Stimulated activated CD8-positive, alpha-beta memory T cell treated with anti-CD3 and anti-CD28 coated beads, Interleukin-4, amount 100 ng/mL, for 1 hour (primary cell): ENCODE data around the gene HHATL.

ENCODE experiments used
- DNase-seq, 2 donors: peaks; one replicate each; pipeline ENCODE4 v3.0.0-alpha.2; 2020; ENCODE audit warnings: low read depth in 2 of 2, low spot score in 1 of 2

The HHATL gene

DNA sequence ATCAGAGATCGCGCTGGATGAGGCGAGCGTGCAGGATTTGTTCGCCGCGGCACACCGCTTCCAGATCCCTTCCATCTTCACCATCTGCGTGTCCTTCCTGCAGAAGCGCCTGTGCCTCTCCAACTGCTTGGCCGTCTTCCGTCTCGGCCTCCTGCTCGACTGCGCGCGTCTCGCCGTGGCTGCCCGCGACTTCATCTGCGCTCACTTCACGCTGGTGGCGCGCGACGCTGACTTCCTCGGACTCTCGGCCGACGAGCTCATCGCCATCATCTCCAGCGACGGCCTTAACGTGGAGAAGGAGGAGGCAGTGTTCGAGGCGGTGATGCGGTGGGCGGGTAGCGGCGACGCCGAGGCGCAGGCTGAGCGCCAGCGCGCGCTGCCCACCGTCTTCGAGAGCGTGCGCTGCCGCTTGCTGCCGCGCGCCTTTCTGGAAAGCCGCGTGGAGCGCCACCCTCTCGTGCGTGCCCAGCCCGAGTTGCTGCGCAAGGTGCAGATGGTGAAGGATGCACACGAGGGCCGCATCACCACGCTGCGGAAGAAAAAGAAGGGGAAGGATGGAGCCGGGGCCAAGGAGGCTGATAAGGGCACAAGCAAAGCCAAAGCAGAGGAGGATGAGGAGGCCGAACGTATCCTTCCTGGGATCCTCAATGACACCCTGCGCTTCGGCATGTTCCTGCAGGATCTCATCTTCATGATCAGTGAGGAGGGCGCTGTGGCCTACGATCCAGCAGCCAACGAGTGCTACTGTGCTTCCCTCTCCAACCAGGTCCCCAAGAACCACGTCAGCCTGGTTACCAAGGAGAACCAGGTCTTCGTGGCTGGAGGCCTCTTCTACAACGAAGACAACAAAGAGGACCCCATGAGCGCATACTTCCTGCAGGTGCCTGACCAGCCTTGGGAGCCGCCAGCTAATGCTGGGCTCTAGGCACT is 16.4 kb downstream of the HHATL start:
- DNase-seq: no peak

- no peak for DNase-seq
Measured at GRCh38 chr3:42685363-42685881, 17.2 kb downstream of the HHATL start, which contains the start of gene KLHL40. Gene KLHL40 (plus strand): TSS chr3:42685537. CDS start chr3:42685619, 82 bp downstream.

DNA sequence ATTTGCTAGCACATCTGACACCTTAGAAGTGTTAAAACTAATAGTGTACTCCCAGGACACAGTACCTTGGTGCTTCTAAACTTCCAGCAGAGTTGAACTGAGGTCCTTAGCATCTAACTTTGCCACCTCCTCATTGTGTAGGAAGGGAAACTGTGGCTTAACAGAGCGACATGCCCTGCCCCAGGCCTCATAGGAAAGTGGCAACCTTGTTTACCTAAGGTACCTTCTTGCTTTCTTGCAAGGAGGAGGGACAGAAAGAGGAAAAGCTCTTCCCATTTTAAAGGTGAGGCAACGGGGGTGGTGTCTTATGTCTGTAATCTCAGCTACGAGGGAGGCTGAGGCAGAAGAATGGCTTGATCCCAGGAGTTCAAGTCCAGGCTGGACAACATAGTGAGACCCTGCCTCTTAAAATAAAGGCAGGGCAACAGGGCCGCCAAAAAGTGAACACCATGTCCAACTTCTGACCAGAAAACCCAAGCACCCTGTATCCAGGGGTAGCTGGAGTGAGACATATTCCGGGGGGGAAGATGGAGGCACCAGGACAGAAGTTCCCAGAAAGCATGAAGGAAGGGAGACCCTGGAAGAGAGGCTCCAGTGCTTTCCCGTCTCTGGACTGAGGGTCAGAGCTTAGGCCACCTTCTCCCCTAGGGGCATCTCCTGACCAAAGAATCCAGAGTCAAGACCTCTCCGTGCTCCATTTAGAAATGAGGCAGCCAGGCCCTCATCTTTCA is 17.8 kb downstream of the HHATL start:
- no peak for DNase-seq

- DNase-seq: no peak
Measured at GRCh38 chr3:42683875-42684598, 18.6 kb downstream of the HHATL start.

DNA sequence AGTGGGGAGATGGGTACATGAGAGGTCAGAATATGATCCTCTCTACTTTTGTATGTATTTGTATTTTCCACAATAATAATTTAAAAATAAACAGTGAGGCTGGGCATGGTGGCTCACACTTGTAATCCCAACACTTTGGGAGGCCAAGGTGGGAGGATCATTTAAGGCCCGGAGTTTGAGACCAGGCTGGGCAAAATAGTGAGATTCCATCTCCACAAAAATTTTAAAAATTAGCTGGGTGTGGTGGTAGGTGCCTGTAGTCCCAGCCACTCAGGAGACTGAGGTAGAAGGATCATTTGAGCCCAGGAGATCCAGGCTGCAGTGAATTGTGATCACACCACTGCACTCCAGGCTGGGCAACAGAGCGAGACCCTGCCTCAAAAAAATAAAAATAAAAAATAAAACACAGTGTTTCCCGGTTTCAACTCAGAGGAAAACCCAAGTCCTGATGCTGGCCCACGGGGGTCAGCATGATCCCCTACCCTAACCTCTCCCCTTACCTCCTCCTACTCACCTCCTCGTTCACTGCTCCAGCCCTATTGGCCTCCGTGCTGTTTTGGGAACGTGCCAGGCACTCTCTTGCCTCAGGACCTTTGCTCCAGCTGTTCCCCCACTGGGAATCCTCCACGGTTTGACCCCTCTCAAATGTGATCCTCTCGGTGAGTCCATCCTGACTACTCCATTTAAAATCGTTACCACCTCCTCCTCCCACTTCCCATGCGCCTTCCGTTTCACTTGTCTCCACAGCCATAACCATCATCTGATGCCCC is 20.1 kb downstream of the HHATL start:
- no peak for DNase-seq

DNA sequence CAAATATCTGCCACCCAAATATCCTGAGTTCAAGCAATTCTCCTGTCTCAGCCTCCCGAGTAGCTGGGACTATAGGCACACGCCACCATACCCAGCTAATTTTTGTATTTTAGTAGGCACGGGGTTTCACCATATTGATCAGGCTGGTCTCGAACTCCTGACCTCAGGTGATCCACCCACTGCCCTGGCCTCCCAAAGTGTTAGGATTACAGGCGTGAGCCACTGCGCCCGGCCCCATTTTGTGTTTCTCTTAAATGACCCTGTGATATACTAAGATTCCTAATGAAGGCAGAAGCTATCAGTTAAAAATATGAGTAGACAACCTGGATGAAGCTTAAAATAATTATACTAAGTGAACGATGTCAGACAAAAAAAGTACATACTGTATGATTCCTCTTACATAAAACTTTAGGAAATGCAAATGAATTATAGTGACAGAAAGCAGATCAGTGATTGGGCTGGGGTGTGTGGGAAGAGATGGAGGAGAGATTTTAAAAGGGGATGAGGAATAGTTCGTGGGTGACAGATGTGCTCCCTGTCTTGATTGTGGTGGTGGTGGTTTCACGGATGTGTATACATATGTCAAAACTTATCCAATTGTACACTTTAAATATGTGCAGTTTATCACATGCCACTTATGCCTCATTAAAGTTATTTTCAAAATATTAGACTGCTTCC is 21.1 kb downstream of the HHATL start:
- DNase-seq: no peak

DNA sequence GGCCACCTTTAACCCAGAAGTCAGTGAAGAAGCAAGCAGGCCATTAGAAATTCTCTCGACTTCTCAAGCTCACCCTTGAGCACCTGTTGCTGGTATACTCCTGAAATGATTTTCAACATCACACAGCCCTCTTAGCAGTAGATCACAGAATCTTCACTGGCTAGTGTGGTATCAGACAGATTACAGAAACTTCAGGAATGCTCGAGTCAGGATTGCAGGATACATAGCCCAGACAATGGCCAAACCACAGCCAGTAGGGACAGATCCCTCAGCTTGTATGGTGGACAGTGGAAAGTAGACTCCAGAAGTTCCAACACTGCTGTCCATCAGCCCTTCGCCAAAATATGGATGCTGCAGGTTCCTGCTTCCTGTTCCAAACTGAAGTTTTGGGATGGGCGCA is 21.8 kb downstream of the HHATL start:
- no peak for DNase-seq

DNA sequence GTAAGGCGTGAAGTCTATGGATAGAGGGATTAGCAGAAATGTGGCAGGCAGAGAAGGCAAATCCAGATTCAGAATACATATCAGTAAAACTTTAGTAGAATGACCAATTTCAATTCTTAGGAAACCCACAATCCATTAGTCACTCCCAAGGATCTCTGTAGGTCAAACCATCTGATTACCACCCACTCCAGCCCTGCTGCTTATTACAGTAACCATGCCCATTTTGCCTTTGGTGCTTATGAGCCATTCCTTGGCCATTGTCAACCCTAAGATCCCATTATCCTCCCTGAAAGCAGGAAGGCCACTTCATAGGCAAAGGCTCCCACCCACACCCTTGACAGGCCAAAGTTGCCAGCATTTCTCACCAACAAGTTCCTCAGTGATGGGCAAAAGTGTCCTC is 22.3 kb downstream of the HHATL start:
- no peak for DNase-seq

DNA sequence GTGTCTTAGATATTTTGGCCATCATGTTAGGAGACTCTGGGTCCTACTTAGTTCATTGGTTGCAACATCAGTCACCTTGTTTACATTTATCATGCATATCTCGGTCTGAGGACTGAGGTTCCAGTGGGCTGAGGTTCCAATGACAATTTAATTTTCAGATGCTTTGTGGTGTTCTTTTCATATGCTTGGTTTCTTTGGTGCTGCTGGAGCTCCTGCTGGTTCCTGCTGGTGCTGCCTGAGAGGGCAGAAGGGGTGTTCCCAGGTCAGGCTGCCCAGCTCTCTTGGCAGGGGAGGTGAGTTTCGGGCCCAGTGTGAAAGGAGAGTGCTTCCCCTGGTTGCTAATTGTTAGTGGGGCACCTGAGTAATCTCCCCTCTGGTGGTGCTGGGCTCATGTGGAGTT is 24.2 kb downstream of the HHATL start:
- DNase-seq: no peak

DNA sequence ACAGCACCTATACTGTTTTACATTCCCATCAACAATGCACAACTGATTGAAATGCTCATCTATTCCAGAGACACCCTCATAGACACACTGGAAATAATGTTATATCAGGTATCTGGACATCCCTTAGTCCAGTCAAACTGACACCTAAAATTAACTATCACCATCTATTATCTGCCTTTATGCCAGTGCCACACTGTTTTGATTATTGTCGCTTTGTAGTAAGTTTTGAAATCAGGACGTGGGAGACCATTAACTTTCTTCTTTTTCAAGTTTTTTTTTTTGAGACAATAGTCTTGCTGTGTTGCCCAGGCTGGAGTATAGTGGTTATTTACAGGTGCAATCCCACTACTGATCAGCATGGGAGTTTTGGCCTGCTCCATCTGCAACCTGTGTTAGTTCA is 26.7 kb downstream of the HHATL start:
- no peak for DNase-seq

GRCh38 chr3:42674146-42674545 is 28.5 kb downstream of the HHATL start:
- no peak for DNase-seq

- no peak for DNase-seq
Measured at GRCh38 chr3:42673082-42673481, 29.5 kb downstream of the HHATL start.

DNA sequence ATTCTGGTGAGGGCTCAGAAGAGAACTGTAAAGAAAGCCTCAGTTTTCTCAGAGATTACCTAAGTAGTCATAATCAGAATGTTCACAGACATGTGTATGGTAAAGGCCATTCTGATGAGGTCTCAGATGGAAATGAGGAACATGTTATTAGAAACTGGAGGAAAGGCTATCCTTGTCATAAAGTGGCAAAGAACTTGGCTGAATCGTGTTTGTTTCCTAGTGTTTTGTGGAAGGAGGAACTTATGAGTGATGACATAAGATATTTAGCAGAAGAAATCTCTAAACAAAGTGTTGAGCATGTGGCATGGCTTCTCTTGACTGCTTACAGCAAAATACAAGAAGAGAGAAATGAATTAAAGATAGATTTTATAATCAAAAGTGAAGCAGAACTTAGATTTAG is 30.1 kb downstream of the HHATL start:
- no peak for DNase-seq

DNA sequence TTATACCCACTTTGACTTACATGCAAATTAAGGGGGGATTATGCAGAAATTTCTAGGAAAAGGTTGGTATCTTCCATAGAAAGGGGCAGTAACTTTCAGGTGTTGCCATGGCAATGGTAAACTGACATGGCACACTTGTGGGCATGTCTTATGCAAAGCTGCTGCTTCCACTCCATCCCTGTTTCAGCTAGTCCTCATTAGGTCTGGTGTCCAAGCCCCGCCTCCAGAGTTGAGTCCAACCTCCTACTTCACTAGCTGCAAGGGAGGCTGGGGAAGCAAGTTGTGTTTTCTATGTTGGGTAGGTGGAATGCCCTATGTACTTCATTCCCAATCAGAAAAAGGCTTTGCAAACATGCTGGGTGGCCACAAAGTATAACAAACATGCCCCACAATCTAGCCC is 31.9 kb downstream of the HHATL start:
- DNase-seq: no peak

- no peak for DNase-seq
Measured at GRCh38 chr3:42670051-42670576, 32.5 kb downstream of the HHATL start.

- DNase-seq: no peak
Measured at GRCh38 chr3:42668793-42669217, 33.8 kb downstream of the HHATL start.

DNA sequence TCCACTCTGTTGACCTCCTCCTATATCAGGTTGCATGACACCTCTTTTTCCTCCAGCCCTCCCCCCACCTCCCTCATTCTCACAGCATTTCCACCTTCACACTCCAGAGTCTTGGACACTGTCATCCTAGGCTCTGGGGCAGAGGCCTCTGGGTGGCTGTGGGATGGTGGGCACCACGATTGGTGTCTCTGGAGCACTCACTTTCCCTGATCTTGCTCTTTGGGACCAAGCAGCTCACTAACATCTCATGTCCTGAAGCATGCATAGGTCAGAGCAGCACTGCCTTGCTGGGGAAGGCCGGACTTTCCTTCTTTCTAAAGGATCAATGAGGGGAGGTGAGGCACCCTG is 34.2 kb downstream of the HHATL start:
- no peak for DNase-seq

GRCh38 chr3:42667523-42668412 is 34.8 kb downstream of the HHATL start:
- DNase-seq: no peak

- no peak for DNase-seq
Measured at GRCh38 chr3:42667096-42667522, 35.5 kb downstream of the HHATL start.
